Heart left ventricle (tissue), 13 donors: ENCODE data around the gene MAP2K5.

Source experiments
- POLR2A ChIP-seq, 2 donors: fragments of 450-650 bp; IDR thresholded peaks; one replicate each; pipeline ENCODE4 v1.6.1; 2017; ENCODE audit warnings: antibody characterized with exemption in 2 of 2, mild to moderate bottlenecking in 2 of 2, moderate library complexity in 2 of 2
- TF ChIP-seq, protein P1 (sequence below), 12 donors: fragments of 200-600 bp; sonication (generic) in 4 of 12; IDR thresholded peaks; one replicate each; pipeline versions ENCODE4 v1.5.0 to v1.8.0; 2018 to 2022; ENCODE audit warnings: antibody characterized with exemption in 12 of 12, mild to moderate bottlenecking in 5 of 12
- donor health status: ischemic (EF 13 %, LVEDD 7.1; RV severe dilation, severe dysfunction).
- donor health status: DM: no; HTN: yes; CAD: no.
- donor health status: DM: no; HTN: no; CAD: no.
- donor health status: ischemic (EF 25% LVEDD 6.9; RV normal size, moderate dysfunction).
- donor health status: ischemic (EF 25% LVEDD 5.7; RV mildly dilated, moderate dysfunction).
- donor health status: ischemic (EF 35%, LVEDD 5.7; RV mildly dilated, moderate dysfunction).
- donor health status: nonischemic (EF 11% LVEDD 7.7; RV severe dilation, severe dysfunction).
- donor health status: DM: yes; HTN: yes; CAD: no.
- donor health status: PGD.
- donor health status: ischemic (EF 29% LVEDD 5.4; RV normal size, mild dysfunction).
- donor health status: nonischemic (EF 23%, LVEDD 6.1; RV moderate dilation, normal function).

DNA sequence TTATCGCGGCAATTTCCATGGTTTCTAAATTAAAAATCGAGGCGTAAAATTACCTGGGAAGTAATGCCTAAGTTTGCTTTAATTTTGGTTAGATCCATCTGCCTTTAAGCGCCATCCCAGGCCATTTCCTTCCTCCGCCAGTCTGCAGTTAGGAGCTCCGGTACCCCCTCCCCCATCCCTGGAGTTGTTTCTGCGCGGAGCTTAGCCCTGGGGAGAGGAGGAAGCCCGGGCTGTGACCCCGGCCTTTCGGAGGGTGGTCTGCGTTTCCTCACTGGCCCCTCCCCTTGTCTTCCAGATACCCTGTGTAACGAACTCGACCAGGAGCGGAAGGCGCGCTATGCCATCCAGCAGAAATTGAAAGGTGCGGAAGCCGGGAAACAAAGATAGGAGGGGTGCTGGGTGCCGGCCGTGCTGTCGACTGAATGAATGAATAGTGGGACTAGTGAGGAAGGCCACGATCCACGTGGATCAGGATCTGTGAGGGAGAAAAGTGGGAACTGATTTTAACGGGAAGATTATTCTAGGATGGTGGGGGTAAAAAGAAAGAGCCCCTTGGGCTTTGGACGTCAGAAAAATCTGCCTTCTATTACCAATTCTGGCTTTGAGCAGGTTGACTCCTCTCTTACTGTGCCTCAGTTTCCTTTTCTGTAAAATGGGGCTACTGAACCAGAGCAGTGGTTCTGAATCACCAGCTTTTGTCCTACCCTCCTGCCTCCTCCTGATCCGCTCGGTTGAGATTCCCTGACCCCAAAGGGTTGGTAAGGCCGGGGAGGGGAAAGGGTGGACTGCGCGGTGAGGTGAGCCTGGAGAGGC lies 290.6 kb downstream of the MAP2K5 start:
- TF ChIP-seq, protein P1, sequence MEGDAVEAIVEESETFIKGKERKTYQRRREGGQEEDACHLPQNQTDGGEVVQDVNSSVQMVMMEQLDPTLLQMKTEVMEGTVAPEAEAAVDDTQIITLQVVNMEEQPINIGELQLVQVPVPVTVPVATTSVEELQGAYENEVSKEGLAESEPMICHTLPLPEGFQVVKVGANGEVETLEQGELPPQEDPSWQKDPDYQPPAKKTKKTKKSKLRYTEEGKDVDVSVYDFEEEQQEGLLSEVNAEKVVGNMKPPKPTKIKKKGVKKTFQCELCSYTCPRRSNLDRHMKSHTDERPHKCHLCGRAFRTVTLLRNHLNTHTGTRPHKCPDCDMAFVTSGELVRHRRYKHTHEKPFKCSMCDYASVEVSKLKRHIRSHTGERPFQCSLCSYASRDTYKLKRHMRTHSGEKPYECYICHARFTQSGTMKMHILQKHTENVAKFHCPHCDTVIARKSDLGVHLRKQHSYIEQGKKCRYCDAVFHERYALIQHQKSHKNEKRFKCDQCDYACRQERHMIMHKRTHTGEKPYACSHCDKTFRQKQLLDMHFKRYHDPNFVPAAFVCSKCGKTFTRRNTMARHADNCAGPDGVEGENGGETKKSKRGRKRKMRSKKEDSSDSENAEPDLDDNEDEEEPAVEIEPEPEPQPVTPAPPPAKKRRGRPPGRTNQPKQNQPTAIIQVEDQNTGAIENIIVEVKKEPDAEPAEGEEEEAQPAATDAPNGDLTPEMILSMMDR (IDR thresholded peaks at IDR 0.05): no peak
- no peak for TF ChIP-seq POLR2A (IDR thresholded peaks at IDR 0.05)
